ENCODE measurements around the gene ARL6IP1. TPM values are rescaled to one million over a fixed set of nuclear protein-coding genes. Genes with fewer than 3 reads are reported as not detected.

Gene ARL6IP1
- polyA plus RNA-seq, 2 donors = 46.5 to 59.5 TPM

DNA sequence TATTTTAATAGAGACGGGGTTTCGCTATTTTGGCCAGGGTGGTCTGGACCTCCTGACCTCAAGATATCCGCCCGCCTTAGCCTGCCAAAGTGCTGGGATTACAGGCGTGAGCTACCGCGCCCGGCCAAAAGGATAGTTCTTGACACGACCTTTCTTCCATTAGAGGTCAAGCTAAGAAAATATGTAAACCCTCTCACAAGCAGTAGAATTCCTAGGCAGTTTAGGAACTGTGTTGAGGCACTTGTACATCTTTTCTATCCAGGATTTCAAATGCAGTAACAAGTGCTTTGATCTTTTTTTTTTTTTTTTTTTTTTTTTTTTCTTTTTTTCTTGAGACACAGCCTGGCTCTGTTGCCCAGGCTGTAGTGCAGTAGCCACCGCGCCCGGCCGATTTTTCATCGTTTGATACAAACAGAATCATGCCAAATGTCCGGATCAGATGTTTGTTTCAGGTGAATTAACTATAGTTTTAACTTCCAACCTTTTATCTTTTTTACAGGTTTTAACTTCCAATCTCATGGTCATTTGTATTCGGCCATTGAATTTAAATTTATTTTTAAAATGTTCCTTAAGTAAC, 1.5 kb upstream of the ARL6IP1 start:
- Histone ChIP-seq H3K27ac (ENCODE audit: low read depth in 2 of 2, low read length in 1 of 2) (no peak overlapping the region), H3K4me3 (ENCODE audit: low read depth in 1 of 2, low read length in 2 of 2) (no peak overlapping the region), H3K9me3 (ENCODE audit: control insufficient read depth in 2 of 2, insufficient read depth in 1 of 2, low read depth in 1 of 2, low read length in 1 of 2) (no peaks in the 10 kb centered on the region), H3K36me3 (ENCODE audit: control insufficient read depth in 2 of 2, insufficient read depth in 2 of 2, low read length in 1 of 2) (no peaks in the 10 kb centered on the region), H3K4me1 (ENCODE audit: control insufficient read depth in 2 of 2, insufficient read depth in 2 of 2, low read length in 1 of 2) (no peaks in the 10 kb centered on the region), H3K27me3 (ENCODE audit: control insufficient read depth in 1 of 2, insufficient read depth in 2 of 2, low read length in 2 of 2) (no peaks in the 10 kb centered on the region)
- WGBS, 2 donors = 92 to 93% methylated on average over 16 of the region's 16 CpGs

DNA sequence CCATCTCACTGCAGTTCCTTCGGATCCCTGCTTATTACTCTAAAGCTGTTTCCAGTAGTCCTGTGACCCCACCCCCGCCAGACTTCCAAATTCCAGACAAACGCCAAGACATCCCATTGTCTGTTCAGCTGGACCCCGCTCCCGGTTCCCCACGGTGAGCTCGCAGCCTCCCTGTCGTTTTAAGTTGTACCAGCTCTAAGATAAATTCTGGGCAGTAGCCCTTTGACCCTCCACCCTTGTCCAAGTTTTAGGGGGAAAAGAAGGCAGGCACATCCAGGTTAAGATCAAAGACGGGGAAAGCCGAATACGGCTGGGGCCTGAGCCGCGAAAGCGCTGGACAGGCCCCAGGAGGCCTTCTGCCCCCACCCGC, 589 bp downstream of the ARL6IP1 start:
- Histone ChIP-seq H3K36me3 (ENCODE audit: control insufficient read depth in 2 of 2, insufficient read depth in 2 of 2, low read length in 1 of 2) (no peaks in the 10 kb centered on the region), H3K4me1 (ENCODE audit: control insufficient read depth in 2 of 2, insufficient read depth in 2 of 2, low read length in 1 of 2) (no peaks in the 10 kb centered on the region)

DNA sequence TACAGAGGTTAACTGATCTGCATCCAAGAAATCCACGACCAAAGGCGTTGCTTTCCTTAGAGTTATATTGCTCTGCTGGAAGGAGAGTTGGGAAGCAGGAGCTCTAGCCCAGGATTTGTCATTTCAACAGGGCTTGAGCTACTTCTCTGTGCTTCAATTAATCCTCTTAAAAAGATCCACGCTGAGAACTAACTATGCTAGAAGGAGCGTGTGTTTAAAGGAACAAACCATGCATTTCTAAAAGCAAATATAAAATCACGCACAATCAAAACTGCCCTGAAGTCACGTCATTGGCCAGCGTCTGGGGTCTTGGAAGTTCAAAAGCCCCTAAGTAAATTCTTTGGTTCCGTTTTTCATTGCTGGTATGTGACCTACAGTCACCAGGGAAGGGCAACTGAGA, 1.1 kb downstream of the ARL6IP1 start:
- Histone ChIP-seq H3K36me3 (ENCODE audit: control insufficient read depth in 2 of 2, insufficient read depth in 2 of 2, low read length in 1 of 2) (no peaks in the 10 kb centered on the region), H3K4me3 (ENCODE audit: low read depth in 1 of 2, low read length in 2 of 2) (peak overlapping the region in 1 of 2 donors; percentile 77), H3K27me3 (ENCODE audit: control insufficient read depth in 1 of 2, insufficient read depth in 2 of 2, low read length in 2 of 2) (no peaks in the 10 kb centered on the region), H3K27ac (ENCODE audit: low read depth in 2 of 2, low read length in 1 of 2) (no peak overlapping the region), H3K9me3 (ENCODE audit: control insufficient read depth in 2 of 2, insufficient read depth in 1 of 2, low read depth in 1 of 2, low read length in 1 of 2) (no peaks in the 10 kb centered on the region), H3K4me1 (ENCODE audit: control insufficient read depth in 2 of 2, insufficient read depth in 2 of 2, low read length in 1 of 2) (no peaks in the 10 kb centered on the region)
- 1 to 3% methylated on average over 8 of the region's 8 CpGs for WGBS, 2 donors

More for the DNA sequence above, 589 bp downstream of the ARL6IP1 start:
- no peaks in the 10 kb centered on the region for H3K9me3 ChIP-seq (ENCODE audit: control insufficient read depth in 2 of 2, insufficient read depth in 1 of 2, low read depth in 1 of 2, low read length in 1 of 2)
- WGBS, 2 donors = 0% methylated on average over 15 of the region's 15 CpGs
- H3K27ac ChIP-seq (ENCODE audit: low read depth in 2 of 2, low read length in 1 of 2) = peak overlapping the region; percentile 92 to 98
- peak overlapping the region; percentile 76 to 77 for H3K4me3 ChIP-seq (ENCODE audit: low read depth in 1 of 2, low read length in 2 of 2)
- H3K27me3 ChIP-seq (ENCODE audit: control insufficient read depth in 1 of 2, insufficient read depth in 2 of 2, low read length in 2 of 2) = no peaks in the 10 kb centered on the region

DNA sequence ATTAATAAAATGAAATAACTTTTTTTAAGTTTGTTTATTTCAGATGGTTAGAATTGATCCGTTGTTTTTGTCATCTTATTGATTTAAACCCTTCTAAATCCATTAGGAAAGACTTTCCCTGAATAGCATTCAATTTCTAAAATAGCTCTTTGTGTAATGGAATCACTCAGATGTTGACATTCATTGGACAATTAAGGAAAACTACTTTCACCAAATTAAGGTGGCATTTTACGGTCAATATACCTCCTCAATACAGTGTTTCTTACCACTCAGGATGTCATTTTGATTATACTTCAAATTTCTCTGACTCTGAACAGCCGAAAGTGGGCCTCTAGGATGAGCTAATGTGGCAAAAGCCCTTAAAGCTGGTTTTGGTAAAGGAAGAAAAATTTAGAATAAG, 1.8 kb downstream of the ARL6IP1 start:
- no peaks in the 10 kb centered on the region for H3K27me3 ChIP-seq (ENCODE audit: control insufficient read depth in 1 of 2, insufficient read depth in 2 of 2, low read length in 2 of 2)
- no peaks in the 10 kb centered on the region for H3K9me3 ChIP-seq (ENCODE audit: control insufficient read depth in 2 of 2, insufficient read depth in 1 of 2, low read depth in 1 of 2, low read length in 1 of 2)
- 75 to 79% methylated on average over 3 of the region's 3 CpGs for WGBS, 2 donors
- H3K4me1 ChIP-seq (ENCODE audit: control insufficient read depth in 2 of 2, insufficient read depth in 2 of 2, low read length in 1 of 2) = no peaks in the 10 kb centered on the region
- no peak overlapping the region for H3K27ac ChIP-seq (ENCODE audit: low read depth in 2 of 2, low read length in 1 of 2)
- H3K36me3 ChIP-seq (ENCODE audit: control insufficient read depth in 2 of 2, insufficient read depth in 2 of 2, low read length in 1 of 2) = peaks cover 0 to 2% of the 10 kb centered on the region in 2 donors
- peak overlapping the region in 1 of 2 donors; percentile 77 for H3K4me3 ChIP-seq (ENCODE audit: low read depth in 1 of 2, low read length in 2 of 2)

DNA sequence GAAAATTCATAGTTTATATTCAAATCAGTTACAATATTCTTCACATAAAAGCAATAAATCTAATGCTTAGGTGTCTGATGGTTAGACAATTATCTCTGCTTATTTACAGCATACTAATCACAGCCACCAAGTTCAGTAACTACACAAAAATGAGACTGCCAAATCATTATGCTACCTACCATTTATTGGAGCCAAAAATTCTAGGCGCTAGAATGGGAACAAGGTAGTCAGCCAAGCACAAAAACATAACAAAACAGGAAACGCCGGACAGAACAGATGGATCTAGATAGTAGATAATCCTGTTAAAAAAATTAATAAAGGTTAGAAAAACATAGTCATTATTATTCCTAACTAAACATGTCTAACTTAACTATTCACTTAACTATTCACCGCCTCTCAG, 3.6 kb downstream of the ARL6IP1 start:
- H3K9me3 ChIP-seq (ENCODE audit: control insufficient read depth in 2 of 2, insufficient read depth in 1 of 2, low read depth in 1 of 2, low read length in 1 of 2) = no peaks in the 10 kb centered on the region
- H3K36me3 ChIP-seq (ENCODE audit: control insufficient read depth in 2 of 2, insufficient read depth in 2 of 2, low read length in 1 of 2) = peaks cover 2 to 3% of the 10 kb centered on the region in 2 donors
- no peaks in the 10 kb centered on the region for H3K4me1 ChIP-seq (ENCODE audit: control insufficient read depth in 2 of 2, insufficient read depth in 2 of 2, low read length in 1 of 2)
- WGBS, 2 donors = 58 to 63% methylated on average over 4 of the region's 4 CpGs
- no peak overlapping the region for H3K4me3 ChIP-seq (ENCODE audit: low read depth in 1 of 2, low read length in 2 of 2)
- no peak overlapping the region for H3K27ac ChIP-seq (ENCODE audit: low read depth in 2 of 2, low read length in 1 of 2)
- no peaks in the 10 kb centered on the region for H3K27me3 ChIP-seq (ENCODE audit: control insufficient read depth in 1 of 2, insufficient read depth in 2 of 2, low read length in 2 of 2)

DNA sequence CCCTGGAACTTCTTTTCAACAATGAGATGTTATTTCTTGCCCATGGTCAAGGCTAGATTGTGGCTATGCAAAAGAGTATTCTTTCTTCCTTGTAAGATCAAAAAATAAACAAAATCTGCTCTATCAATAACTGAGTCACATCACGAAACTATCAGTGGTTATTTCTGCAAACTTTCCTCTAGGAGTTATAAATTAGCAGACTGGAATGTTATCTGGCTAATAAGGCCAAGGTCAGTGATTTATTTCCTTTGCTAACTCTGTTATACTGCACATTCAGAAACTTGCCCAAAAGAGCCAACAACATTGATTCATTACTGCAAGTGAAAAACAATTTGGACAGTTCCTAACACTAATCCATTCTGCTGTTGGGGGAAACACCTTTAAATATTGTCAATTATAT, 5.0 kb downstream of the ARL6IP1 start:
- WGBS, 2 donors = 52 to 88% methylated on average over 1 of the region's 1 CpG
- H3K4me1 ChIP-seq (ENCODE audit: control insufficient read depth in 2 of 2, insufficient read depth in 2 of 2, low read length in 1 of 2) = no peaks in the 10 kb centered on the region
- no peak overlapping the region for H3K4me3 ChIP-seq (ENCODE audit: low read depth in 1 of 2, low read length in 2 of 2)
- peaks cover 2 to 3% of the 10 kb centered on the region in 2 donors for H3K36me3 ChIP-seq (ENCODE audit: control insufficient read depth in 2 of 2, insufficient read depth in 2 of 2, low read length in 1 of 2)
- no peaks in the 10 kb centered on the region for H3K27me3 ChIP-seq (ENCODE audit: control insufficient read depth in 1 of 2, insufficient read depth in 2 of 2, low read length in 2 of 2)
- no peaks in the 10 kb centered on the region for H3K9me3 ChIP-seq (ENCODE audit: control insufficient read depth in 2 of 2, insufficient read depth in 1 of 2, low read depth in 1 of 2, low read length in 1 of 2)
- H3K27ac ChIP-seq (ENCODE audit: low read depth in 2 of 2, low read length in 1 of 2) = no peak overlapping the region

DNA sequence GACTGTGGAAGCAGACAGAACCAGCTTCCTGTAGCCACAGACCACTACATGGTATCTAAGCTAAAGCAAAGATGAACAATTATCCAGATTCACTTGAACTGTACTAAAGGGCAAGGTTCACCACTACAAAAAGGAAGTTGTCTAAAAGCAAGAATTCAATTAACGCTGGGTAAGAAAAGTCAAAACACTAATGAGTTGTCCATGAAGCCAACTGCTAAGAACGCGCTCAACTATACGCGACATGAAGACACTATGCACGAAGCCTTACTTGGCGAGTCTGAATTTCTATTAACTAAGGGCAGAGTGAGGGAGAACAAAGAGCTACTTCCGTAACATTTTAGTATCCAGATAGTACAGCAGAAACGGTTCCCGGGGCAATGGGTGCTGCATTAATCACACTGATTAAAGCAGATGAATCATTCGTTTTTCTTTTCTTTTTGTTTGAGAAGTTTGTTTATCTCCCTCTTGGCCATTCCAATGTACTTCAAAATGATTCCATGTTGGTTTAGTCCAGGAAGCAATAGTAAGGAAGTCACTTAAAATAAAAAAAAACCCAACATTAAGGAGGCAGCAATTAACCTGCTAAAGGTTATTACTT, 8.4 kb downstream of the ARL6IP1 start:
- Histone ChIP-seq H3K4me3 (ENCODE audit: low read depth in 1 of 2, low read length in 2 of 2) (no peak overlapping the region), H3K36me3 (ENCODE audit: control insufficient read depth in 2 of 2, insufficient read depth in 2 of 2, low read length in 1 of 2) (peaks cover 2 to 3% of the 10 kb centered on the region in 2 donors), H3K4me1 (ENCODE audit: control insufficient read depth in 2 of 2, insufficient read depth in 2 of 2, low read length in 1 of 2) (peaks cover 0 to 2% of the 10 kb centered on the region in 2 donors), H3K27ac (ENCODE audit: low read depth in 2 of 2, low read length in 1 of 2) (no peak overlapping the region), H3K9me3 (ENCODE audit: control insufficient read depth in 2 of 2, insufficient read depth in 1 of 2, low read depth in 1 of 2, low read length in 1 of 2) (no peaks in the 10 kb centered on the region), H3K27me3 (ENCODE audit: control insufficient read depth in 1 of 2, insufficient read depth in 2 of 2, low read length in 2 of 2) (no peaks in the 10 kb centered on the region)
- 72 to 79% methylated on average over 11 of the region's 11 CpGs for WGBS, 2 donors

DNA sequence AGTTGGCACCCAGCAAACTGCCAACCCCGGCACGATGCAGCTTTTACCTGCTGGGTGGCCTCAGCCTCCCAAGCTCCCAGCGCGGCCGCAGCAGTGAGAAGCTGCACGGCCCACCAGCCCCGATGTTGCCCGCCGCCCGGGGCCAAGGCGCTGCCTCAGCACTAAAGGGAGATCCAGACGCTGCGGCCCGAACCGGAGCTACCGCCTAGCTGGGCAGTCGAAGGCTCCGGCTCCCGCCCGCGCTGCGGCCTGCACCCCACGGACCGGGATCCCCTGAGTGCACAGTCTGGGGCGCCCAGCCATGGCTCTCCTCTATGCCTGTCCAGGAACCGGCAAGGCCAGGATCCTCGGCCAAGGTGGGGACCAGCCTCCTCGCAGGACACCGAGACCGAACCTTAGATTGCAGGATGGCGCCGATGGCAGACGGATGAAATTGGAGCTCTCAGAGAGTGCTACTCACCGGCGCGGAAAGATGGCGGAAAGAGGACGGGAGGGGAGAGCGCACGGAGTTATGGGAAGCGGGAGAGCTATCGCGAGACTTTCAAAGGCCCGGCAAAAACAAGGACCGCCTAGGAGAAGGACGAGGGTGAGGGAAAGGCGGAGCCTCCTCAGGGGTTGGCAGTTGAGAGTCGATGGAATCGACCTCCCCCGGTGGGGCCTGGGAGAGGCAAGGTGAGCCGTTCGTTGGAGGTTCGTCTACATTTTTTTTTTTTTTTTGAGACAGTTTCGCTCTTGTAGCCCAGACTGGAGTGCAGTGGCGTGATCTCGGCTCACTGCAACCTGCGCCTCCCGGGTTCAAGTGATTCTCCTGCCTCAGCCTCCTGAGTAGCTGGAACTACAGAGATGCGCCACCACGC, 11.3 kb downstream of the ARL6IP1 start, which contains the start of gene RPS15A:
Gene RPS15A (minus strand): TSS at position 485 of the 857 bp plus-strand sequence. CDS start 1,221 bp downstream, outside the sequence.
- Histone ChIP-seq H3K27me3 (ENCODE audit: control insufficient read depth in 1 of 2, insufficient read depth in 2 of 2, low read length in 2 of 2) (no peaks in the 10 kb centered on the region), H3K27ac (ENCODE audit: low read depth in 2 of 2, low read length in 1 of 2) (peak within 1 kb of the TSS; percentile 94), H3K9me3 (ENCODE audit: control insufficient read depth in 2 of 2, insufficient read depth in 1 of 2, low read depth in 1 of 2, low read length in 1 of 2) (no peaks in the 10 kb centered on the region), H3K4me1 (ENCODE audit: control insufficient read depth in 2 of 2, insufficient read depth in 2 of 2, low read length in 1 of 2) (peaks cover 0 to 5% of the 10 kb centered on the region in 2 donors), H3K36me3 (ENCODE audit: control insufficient read depth in 2 of 2, insufficient read depth in 2 of 2, low read length in 1 of 2) (peaks cover 3 to 18% of the 10 kb centered on the region in 2 donors), H3K4me3 (ENCODE audit: low read depth in 1 of 2, low read length in 2 of 2) (peak within 1 kb of the TSS; percentile 98)
- 1 to 2% methylated on average over 60 of the region's 60 CpGs for WGBS, 2 donors

DNA sequence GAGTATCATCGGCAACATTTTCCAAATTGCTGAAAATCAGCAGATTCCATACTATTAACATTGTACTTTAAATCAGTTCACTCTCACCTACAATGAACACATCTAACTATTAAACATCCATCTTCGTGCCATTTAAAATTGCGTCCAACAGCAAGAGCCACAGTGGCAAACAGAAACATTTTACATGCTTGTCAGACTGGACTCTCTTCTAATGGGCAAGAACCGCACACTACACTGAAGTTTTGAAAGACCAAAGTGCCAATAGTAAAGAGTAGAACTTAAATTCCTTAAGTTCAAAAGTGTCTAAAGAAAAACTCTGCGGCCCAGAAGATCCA, 11.9 kb downstream of the ARL6IP1 start:
- H3K4me3 ChIP-seq (ENCODE audit: low read depth in 1 of 2, low read length in 2 of 2) = peak overlapping the region; percentile 98
- no peaks in the 10 kb centered on the region for H3K27me3 ChIP-seq (ENCODE audit: control insufficient read depth in 1 of 2, insufficient read depth in 2 of 2, low read length in 2 of 2)
- peaks cover 3 to 16% of the 10 kb centered on the region in 2 donors for H3K36me3 ChIP-seq (ENCODE audit: control insufficient read depth in 2 of 2, insufficient read depth in 2 of 2, low read length in 1 of 2)
- no peaks in the 10 kb centered on the region for H3K9me3 ChIP-seq (ENCODE audit: control insufficient read depth in 2 of 2, insufficient read depth in 1 of 2, low read depth in 1 of 2, low read length in 1 of 2)
- H3K27ac ChIP-seq (ENCODE audit: low read depth in 2 of 2, low read length in 1 of 2) = peak overlapping the region; percentile 94
- WGBS, 2 donors = 0% methylated on average over 5 of the region's 5 CpGs
- peaks cover 0 to 5% of the 10 kb centered on the region in 2 donors for H3K4me1 ChIP-seq (ENCODE audit: control insufficient read depth in 2 of 2, insufficient read depth in 2 of 2, low read length in 1 of 2)

Measured in esophagus (tissue), 2 donors.